Panc1 (cell line): Measurements from ENCODE around the gene DDB1. TPM values are rescaled to one million over a fixed set of nuclear protein-coding genes. Genes with fewer than 3 reads are reported as not detected.

Source experiments
- ATAC-seq: fragments of 200-7000 bp; cut with Tn5 transposase; 2 replicates; pipeline ENCODE4 v1.9.1; 2020; ENCODE audit warnings: mild to moderate bottlenecking, moderate library complexity
- BruUV-seq: library from RNA; stranded (reverse); fragments of 400-500 nt; replicated peaks from 2 replicates; lab custom pipeline; 2021; lab: Mats Ljungman, UMichigan
- CTCF ChIA-PET: fragments of 300-600 bp; sonication (Branson Sonifier 250); formaldehyde crosslinking; loops from one replicate; lab custom pipeline; 2022; ENCODE audit warnings: antibody characterized with exemption; lab: Charles Lee
- POLR2A ChIA-PET: fragments of 300-600 bp; sonication (Branson Sonifier 250); formaldehyde crosslinking; loops from one replicate; lab custom pipeline; 2022; ENCODE audit warnings: antibody characterized with exemption; lab: Charles Lee
- DNase-seq: peaks from one replicate; pipeline ENCODE4 v3.0.0-alpha.2; 2010; ENCODE audit warnings: low read depth, low spot score
- H3K27ac ChIP-seq: 2 replicates; pipeline ENCODE4 v1.5.1; 2011; ENCODE audit warnings: mild to moderate bottlenecking, low read length, inconsistent platforms
- H3K27me3 ChIP-seq: fragments of 200-500 bp; sonication (Bioruptor generic); 2 replicates; pipeline ENCODE4 v1.6.0; 2014; ENCODE audit warnings: low read length, inconsistent platforms; ENCODE audit not compliant: control insufficient read depth, insufficient read depth
- H3K36me3 ChIP-seq: fragments of 200-500 bp; sonication (Bioruptor generic); 2 replicates; pipeline ENCODE4 v1.5.1; 2014; ENCODE audit warnings: inconsistent platforms, mild to moderate bottlenecking, low read length, moderate library complexity; ENCODE audit not compliant: control insufficient read depth, insufficient read depth
- H3K4me1 ChIP-seq: 2 replicates; pipeline ENCODE4 v1.5.1; 2011; ENCODE audit warnings: inconsistent platforms, mild to moderate bottlenecking, low read length, moderate library complexity; ENCODE audit not compliant: control insufficient read depth, insufficient read depth
- H3K4me3 ChIP-seq, 2 experiments: 2 replicates each; pipeline ENCODE4 v1.5.1; 2011 to 2012; ENCODE audit warnings: low read depth in 2 of 2, low read length in 2 of 2, mild to moderate bottlenecking in 2 of 2, inconsistent platforms in 1 of 2, moderate library complexity in 1 of 2
- H3K9me3 ChIP-seq: fragments of 200-500 bp; sonication (Bioruptor generic); 2 replicates; pipeline ENCODE4 v1.5.1; 2014; ENCODE audit warnings: low read depth, mild to moderate bottlenecking, inconsistent platforms, low read length, moderate library complexity; ENCODE audit not compliant: control insufficient read depth, insufficient read depth
- POLR2AphosphoS5 ChIP-seq: IDR thresholded peaks from 2 replicates; pipeline ENCODE4 v1.6.1; 2012; ENCODE audit warnings: mild to moderate bottlenecking, low read depth, low read length, moderate library complexity
- REST ChIP-seq, 2 experiments: IDR thresholded peaks; 2 replicates each; pipeline ENCODE4 v1.6.1; 2011 to 2012; ENCODE audit warnings: low read depth in 2 of 2, control low read depth in 1 of 2, low read length in 1 of 2, mild to moderate bottlenecking in 1 of 2, moderate library complexity in 1 of 2; ENCODE audit not compliant: insufficient read depth in 1 of 2
- SIN3A ChIP-seq: IDR thresholded peaks from 2 replicates; pipeline ENCODE4 v1.6.1; 2012; ENCODE audit warnings: low read depth, mild to moderate bottlenecking, low read length, moderate library complexity, borderline replicate concordance; ENCODE audit not compliant: insufficient read depth
- TCF7L2 ChIP-seq: IDR thresholded peaks from 2 replicates; pipeline ENCODE4 v1.6.1; 2011; ENCODE audit warnings: mild to moderate bottlenecking, low read depth, low read length, inconsistent platforms
- in situ Hi-C: cut with HindIII; loops from 2 replicates; pipeline ENCODE4 v1.10.0; 2016; ENCODE audit warnings: low sequenced_read_pairs, low pct_unique_long_range_greater_than_20kb
- intact Hi-C: fragments of 100-400 bp; cut with micrococcal nuclease; formaldehyde crosslinking; loops from one replicate; pipeline ENCODE4 v1.10.0; 2022; ENCODE audit not compliant: unreplicated experiment
- total RNA-seq: library from RNA; stranded (reverse); gene quantifications from one replicate; pipeline ENCODE4 v1.2.1, GENCODE V29; 2021; ENCODE audit not compliant: unreplicated experiment
- TF ChIP-seq, protein P1 (sequence below): fragments of 450-650 bp; IDR thresholded peaks from 2 replicates; pipeline ENCODE4 v1.5.1; 2017; ENCODE audit warnings: mild to moderate bottlenecking

DDB1 gene
- total RNA-seq, 1 experiment from 2014 or later, result 217 TPM

- no TSS peak for BruUV-seq
- POLR2A ChIA-PET, result interaction anchor here (1.5 kb wide), 1 partner anchor 9 kb away, joined by 9 read pairs; the partner anchor contains the start of genes CYB561A3 and TMEM138
- Histone ChIP-seq H3K4me1 (no peaks in the 10 kb centered on the region), H3K9me3 (peaks cover 7% of the 10 kb centered on the region; the same call in 1 of the 2 replicates), H3K36me3 (peaks cover 22% of the 10 kb centered on the region), H3K27ac (no peak overlapping the region), H3K4me3 (no peak overlapping the region), H3K27me3 (no peaks in the 10 kb centered on the region)
- TF ChIP-seq TCF7L2, result no peak
- TF ChIP-seq REST (IDR thresholded peaks at IDR 0.05; ENCODE audit: insufficient read depth in 1 of 2, low read depth in 2 of 2, low read length in 1 of 2), result no peak
- TF ChIP-seq POLR2AphosphoS5, result peak; percentile 24; the same call in 1 of the 2 replicates
- ATAC-seq (peak; percentile 62), DNase-seq (no peak)
- in situ Hi-C loops, result no loop called here
- intact Hi-C loops, result no loop called here
- CTCF ChIA-PET, result interaction anchor here (1.2 kb wide), 1 partner anchor 15 kb away, joined by 4 read pairs; no protein-coding TSS in a partner anchor
Observed at GRCh38 chr11:61370349-61371005, 37.6 kb upstream of the DDB1 start.

GRCh38 chr11:61369372-61370348 is 36.8 kb upstream of the DDB1 start:
- no peak for TF ChIP-seq SIN3A
- no peak; the same call in 1 of the 2 replicates for TF ChIP-seq POLR2AphosphoS5
- TF ChIP-seq TCF7L2, result no peak
- no peak for TF ChIP-seq REST (IDR thresholded peaks at IDR 0.05; ENCODE audit: insufficient read depth in 1 of 2, low read depth in 2 of 2, low read length in 1 of 2)
- TF ChIP-seq, protein P1, sequence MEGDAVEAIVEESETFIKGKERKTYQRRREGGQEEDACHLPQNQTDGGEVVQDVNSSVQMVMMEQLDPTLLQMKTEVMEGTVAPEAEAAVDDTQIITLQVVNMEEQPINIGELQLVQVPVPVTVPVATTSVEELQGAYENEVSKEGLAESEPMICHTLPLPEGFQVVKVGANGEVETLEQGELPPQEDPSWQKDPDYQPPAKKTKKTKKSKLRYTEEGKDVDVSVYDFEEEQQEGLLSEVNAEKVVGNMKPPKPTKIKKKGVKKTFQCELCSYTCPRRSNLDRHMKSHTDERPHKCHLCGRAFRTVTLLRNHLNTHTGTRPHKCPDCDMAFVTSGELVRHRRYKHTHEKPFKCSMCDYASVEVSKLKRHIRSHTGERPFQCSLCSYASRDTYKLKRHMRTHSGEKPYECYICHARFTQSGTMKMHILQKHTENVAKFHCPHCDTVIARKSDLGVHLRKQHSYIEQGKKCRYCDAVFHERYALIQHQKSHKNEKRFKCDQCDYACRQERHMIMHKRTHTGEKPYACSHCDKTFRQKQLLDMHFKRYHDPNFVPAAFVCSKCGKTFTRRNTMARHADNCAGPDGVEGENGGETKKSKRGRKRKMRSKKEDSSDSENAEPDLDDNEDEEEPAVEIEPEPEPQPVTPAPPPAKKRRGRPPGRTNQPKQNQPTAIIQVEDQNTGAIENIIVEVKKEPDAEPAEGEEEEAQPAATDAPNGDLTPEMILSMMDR, result no peak
- Histone ChIP-seq H3K27me3 (no peaks in the 10 kb centered on the region), H3K36me3 (peaks cover 22% of the 10 kb centered on the region), H3K4me1 (no peaks in the 10 kb centered on the region), H3K27ac (no peak overlapping the region), H3K4me3 (no peak overlapping the region), H3K9me3 (peaks cover 7% of the 10 kb centered on the region; the same call in 1 of the 2 replicates)
- ATAC-seq, result peak; percentile 32; the same call in 1 of the 2 replicates
- intact Hi-C loops (no loop called here), in situ Hi-C loops (no loop called here)
- no peak for DNase-seq
- POLR2A ChIA-PET, result no interaction called here
- no TSS peak for BruUV-seq
- CTCF ChIA-PET, result interaction anchor here (0.5 to 1.2 kb wide), 2 partner anchors 15 to 16 kb away, joined by 4 to 6 read pairs; no protein-coding TSS in a partner anchor
